GM23338 (cell line): ENCODE data around the gene TASL. TPM values are rescaled to one million over a fixed set of nuclear protein-coding genes. Genes with fewer than 3 reads are reported as not detected.

Experiments
- ATAC-seq: fragments of 200-7000 bp; cut with Tn5 transposase; 3 replicates; pipeline ENCODE4 v1.9.1; 2020
- DNase-seq: peaks from one replicate; pipeline ENCODE4 v3.0.0-alpha.2; 2015; ENCODE audit warnings: low spot score
- H2AFZ ChIP-seq: fragments of 200-600 bp; sonication (generic); 2 replicates; pipeline ENCODE4 v1.8.0; 2016; ENCODE audit warnings: antibody characterized with exemption, mild to moderate bottlenecking, moderate library complexity
- H3F3A ChIP-seq: fragments of 200-600 bp; sonication (generic); replicated peaks from 2 replicates; pipeline ENCODE4 v1.8.0; 2017; ENCODE audit warnings: antibody characterized with exemption, mixed run types, low read depth
- H3K27ac ChIP-seq: fragments of 200-600 bp; sonication (generic); 2 replicates; pipeline ENCODE4 v1.6.1; 2016; ENCODE audit warnings: low read depth
- H3K27me3 ChIP-seq: fragments of 200-600 bp; sonication (generic); 2 replicates; pipeline ENCODE4 v1.8.0; 2016; ENCODE audit warnings: mild to moderate bottlenecking, mixed run types, moderate library complexity; ENCODE audit not compliant: insufficient read depth
- H3K36me3 ChIP-seq: fragments of 200-600 bp; sonication (generic); 2 replicates; pipeline ENCODE4 v1.8.0; 2016; ENCODE audit warnings: mild to moderate bottlenecking; ENCODE audit not compliant: insufficient read depth
- H3K4me1 ChIP-seq: fragments of 200-600 bp; sonication (generic); 2 replicates; pipeline ENCODE4 v1.8.0; 2016; ENCODE audit warnings: mild to moderate bottlenecking, moderate library complexity; ENCODE audit not compliant: insufficient read depth
- H3K4me2 ChIP-seq: fragments of 200-600 bp; sonication (generic); 2 replicates; pipeline ENCODE4 v1.7.1; 2017; ENCODE audit warnings: mixed run types
- H3K4me3 ChIP-seq: fragments of 200-600 bp; sonication (generic); 2 replicates; pipeline ENCODE4 v1.6.1; 2016; ENCODE audit warnings: mixed run types
- H3K79me2 ChIP-seq: fragments of 200-600 bp; sonication (generic); replicated peaks from 2 replicates; pipeline ENCODE4 v1.8.0; 2017; ENCODE audit warnings: mild to moderate bottlenecking; ENCODE audit not compliant: insufficient read depth
- H3K9me2 ChIP-seq: fragments of 200-600 bp; sonication (generic); 2 replicates; pipeline ENCODE4 v1.8.0; 2017; ENCODE audit not compliant: insufficient read depth
- H4K20me1 ChIP-seq: fragments of 200-600 bp; sonication (generic); replicated peaks from 2 replicates; pipeline ENCODE4 v1.8.0; 2017; ENCODE audit warnings: mild to moderate bottlenecking; ENCODE audit not compliant: insufficient read depth
- H3K27ac Mint-ChIP-seq: 2 replicates; pipeline ENCODE4 v1.8.0; 2020; ENCODE audit warnings: inconsistent platforms, mild to moderate bottlenecking, moderate library complexity, mixed read lengths
- H3K27me3 Mint-ChIP-seq: 3 replicates; pipeline ENCODE4 v1.8.0; 2022; ENCODE audit warnings: low read depth, mild to moderate bottlenecking, moderate library complexity, mixed read lengths, inconsistent platforms; ENCODE audit not compliant: insufficient read depth, poor library complexity
- H3K36me3 Mint-ChIP-seq: 3 replicates; pipeline ENCODE4 v1.8.0; 2021; ENCODE audit warnings: low read depth, mild to moderate bottlenecking, inconsistent platforms, moderate library complexity, mixed read lengths
- H3K4me1 Mint-ChIP-seq: 3 replicates; pipeline ENCODE4 v1.8.0; 2020; ENCODE audit warnings: mild to moderate bottlenecking, inconsistent platforms, mixed read lengths
- H3K4me3 Mint-ChIP-seq: 3 replicates; pipeline ENCODE4 v1.8.0; 2021; ENCODE audit warnings: moderate library complexity, mild to moderate bottlenecking, inconsistent platforms, mixed read lengths
- H3K9me3 Mint-ChIP-seq: 3 replicates; pipeline ENCODE4 v1.8.0; 2020; ENCODE audit warnings: moderate library complexity, mild to moderate bottlenecking, inconsistent platforms, mixed read lengths
- CREB1 ChIP-seq: fragments of 250-450 bp; sonication (Bioruptor Pico); IDR thresholded peaks from 2 replicates; pipeline ENCODE4 v1.5.0; 2020; ENCODE audit warnings: low read depth, mild to moderate bottlenecking, moderate library complexity
- CTCF ChIP-seq, 2 experiments: fragments of 200-600 bp in 1 of 2; sonication (generic) in 1 of 2; conservative IDR thresholded peaks; 2 replicates each; pipeline versions ENCODE4 v1.5.1 to v1.6.1; 2016 to 2017; ENCODE audit warnings: antibody characterized with exemption in 2 of 2, low read depth in 2 of 2, mild to moderate bottlenecking in 2 of 2, moderate library complexity in 1 of 2
- ETS1 ChIP-seq: IDR thresholded peaks from 2 replicates; pipeline ENCODE4 v1.6.1; 2016; ENCODE audit warnings: antibody characterized with exemption
- EZH2 ChIP-seq: fragments of 200-600 bp; sonication (generic); IDR thresholded peaks from one replicate; pipeline ENCODE4 v1.8.0; 2017; ENCODE audit warnings: antibody characterized with exemption, mild to moderate bottlenecking, low read depth; ENCODE audit not compliant: unreplicated experiment
- EZH2phosphoT487 ChIP-seq: fragments of 200-600 bp; sonication (generic); IDR thresholded peaks from one replicate; pipeline ENCODE4 v1.8.1; 2018; ENCODE audit warnings: antibody characterized with exemption; ENCODE audit not compliant: unreplicated experiment
- JUNB ChIP-seq: IDR thresholded peaks from one replicate; pipeline ENCODE4 v1.6.1; 2016; ENCODE audit warnings: antibody characterized with exemption; ENCODE audit not compliant: unreplicated experiment
- NANOG ChIP-seq: IDR thresholded peaks from 2 replicates; pipeline ENCODE4 v1.6.1; 2016; ENCODE audit warnings: antibody characterized with exemption, borderline replicate concordance
- POLR2AphosphoS5 ChIP-seq: IDR thresholded peaks from 2 replicates; pipeline ENCODE4 v1.6.1; 2016; ENCODE audit warnings: antibody characterized with exemption, low read depth
- STAT1 ChIP-seq: IDR thresholded peaks from one replicate; pipeline ENCODE4 v1.6.1; 2016; ENCODE audit warnings: antibody characterized with exemption; ENCODE audit not compliant: unreplicated experiment
- ZNF114 ChIP-seq: fragments of 250-450 bp; sonication (Bioruptor Pico); IDR thresholded peaks from 2 replicates; pipeline ENCODE4 v1.5.0; 2020; ENCODE audit warnings: mild to moderate bottlenecking, moderate library complexity
- ZNF331 ChIP-seq: fragments of 250-450 bp; sonication (Bioruptor Pico); IDR thresholded peaks from 2 replicates; pipeline ENCODE4 v1.5.0; 2020; ENCODE audit warnings: low read depth, mild to moderate bottlenecking, moderate library complexity
- polyA plus RNA-seq: library from polyadenylated mRNA; unstranded; fragments of >200 nt; fragmentation: Nextera tagmentation; extraction: Ambion mirVana; gene quantifications from 2 replicates; pipeline ENCODE4 v1.2.1, GENCODE V29; 2016
- total RNA-seq: library from RNA; depleted of rRNA; stranded (reverse); fragments of >200 nt; shearing (Covaris generic); gene quantifications from 2 replicates; pipeline ENCODE4 v1.2.3, GENCODE V29; 2014
- TF ChIP-seq, protein P1 (sequence below): fragments of 250-450 bp; sonication (Bioruptor Pico); IDR thresholded peaks from 2 replicates; pipeline ENCODE4 v1.5.0; 2020; ENCODE audit warnings: mild to moderate bottlenecking, moderate library complexity
- TF ChIP-seq, protein P2 (sequence below): IDR thresholded peaks from one replicate; pipeline ENCODE4 v1.6.1; 2018; ENCODE audit warnings: antibody characterized with exemption; ENCODE audit not compliant: unreplicated experiment

TASL gene
- total and polyA plus RNA-seq, 2 experiments from 2014 or later, result not detected

GRCh38 chrX:30626402-30626801 is 48.8 kb upstream of the TASL start:
- no peaks in the 10 kb centered on the region for H3K4me1 Mint-ChIP-seq
- Histone ChIP-seq H2AFZ (no peak overlapping the region), H3K36me3 (no peaks in the 10 kb centered on the region), H3K4me1 (no peaks in the 10 kb centered on the region), H3F3A (no peaks in the 10 kb centered on the region), H3K27me3 (no peaks in the 10 kb centered on the region), H3K79me2 (no peaks in the 10 kb centered on the region), H3K4me2 (no peak overlapping the region), H4K20me1 (no peaks in the 10 kb centered on the region), H3K27ac (no peak overlapping the region), H3K9me2 (no peaks in the 10 kb centered on the region), H3K4me3 (no peak overlapping the region)
- H3K36me3 Mint-ChIP-seq, result peaks cover under 1% of the 10 kb centered on the region; the same call in 2 of the 3 replicates
- no peak overlapping the region for H3K4me3 Mint-ChIP-seq
- H3K27ac Mint-ChIP-seq, result no peak overlapping the region
- TF ChIP-seq CTCF (conservative IDR thresholded peaks at IDR 0.05; ENCODE audit: low read depth in 2 of 2), result no peak
- TF ChIP-seq, protein P1, sequence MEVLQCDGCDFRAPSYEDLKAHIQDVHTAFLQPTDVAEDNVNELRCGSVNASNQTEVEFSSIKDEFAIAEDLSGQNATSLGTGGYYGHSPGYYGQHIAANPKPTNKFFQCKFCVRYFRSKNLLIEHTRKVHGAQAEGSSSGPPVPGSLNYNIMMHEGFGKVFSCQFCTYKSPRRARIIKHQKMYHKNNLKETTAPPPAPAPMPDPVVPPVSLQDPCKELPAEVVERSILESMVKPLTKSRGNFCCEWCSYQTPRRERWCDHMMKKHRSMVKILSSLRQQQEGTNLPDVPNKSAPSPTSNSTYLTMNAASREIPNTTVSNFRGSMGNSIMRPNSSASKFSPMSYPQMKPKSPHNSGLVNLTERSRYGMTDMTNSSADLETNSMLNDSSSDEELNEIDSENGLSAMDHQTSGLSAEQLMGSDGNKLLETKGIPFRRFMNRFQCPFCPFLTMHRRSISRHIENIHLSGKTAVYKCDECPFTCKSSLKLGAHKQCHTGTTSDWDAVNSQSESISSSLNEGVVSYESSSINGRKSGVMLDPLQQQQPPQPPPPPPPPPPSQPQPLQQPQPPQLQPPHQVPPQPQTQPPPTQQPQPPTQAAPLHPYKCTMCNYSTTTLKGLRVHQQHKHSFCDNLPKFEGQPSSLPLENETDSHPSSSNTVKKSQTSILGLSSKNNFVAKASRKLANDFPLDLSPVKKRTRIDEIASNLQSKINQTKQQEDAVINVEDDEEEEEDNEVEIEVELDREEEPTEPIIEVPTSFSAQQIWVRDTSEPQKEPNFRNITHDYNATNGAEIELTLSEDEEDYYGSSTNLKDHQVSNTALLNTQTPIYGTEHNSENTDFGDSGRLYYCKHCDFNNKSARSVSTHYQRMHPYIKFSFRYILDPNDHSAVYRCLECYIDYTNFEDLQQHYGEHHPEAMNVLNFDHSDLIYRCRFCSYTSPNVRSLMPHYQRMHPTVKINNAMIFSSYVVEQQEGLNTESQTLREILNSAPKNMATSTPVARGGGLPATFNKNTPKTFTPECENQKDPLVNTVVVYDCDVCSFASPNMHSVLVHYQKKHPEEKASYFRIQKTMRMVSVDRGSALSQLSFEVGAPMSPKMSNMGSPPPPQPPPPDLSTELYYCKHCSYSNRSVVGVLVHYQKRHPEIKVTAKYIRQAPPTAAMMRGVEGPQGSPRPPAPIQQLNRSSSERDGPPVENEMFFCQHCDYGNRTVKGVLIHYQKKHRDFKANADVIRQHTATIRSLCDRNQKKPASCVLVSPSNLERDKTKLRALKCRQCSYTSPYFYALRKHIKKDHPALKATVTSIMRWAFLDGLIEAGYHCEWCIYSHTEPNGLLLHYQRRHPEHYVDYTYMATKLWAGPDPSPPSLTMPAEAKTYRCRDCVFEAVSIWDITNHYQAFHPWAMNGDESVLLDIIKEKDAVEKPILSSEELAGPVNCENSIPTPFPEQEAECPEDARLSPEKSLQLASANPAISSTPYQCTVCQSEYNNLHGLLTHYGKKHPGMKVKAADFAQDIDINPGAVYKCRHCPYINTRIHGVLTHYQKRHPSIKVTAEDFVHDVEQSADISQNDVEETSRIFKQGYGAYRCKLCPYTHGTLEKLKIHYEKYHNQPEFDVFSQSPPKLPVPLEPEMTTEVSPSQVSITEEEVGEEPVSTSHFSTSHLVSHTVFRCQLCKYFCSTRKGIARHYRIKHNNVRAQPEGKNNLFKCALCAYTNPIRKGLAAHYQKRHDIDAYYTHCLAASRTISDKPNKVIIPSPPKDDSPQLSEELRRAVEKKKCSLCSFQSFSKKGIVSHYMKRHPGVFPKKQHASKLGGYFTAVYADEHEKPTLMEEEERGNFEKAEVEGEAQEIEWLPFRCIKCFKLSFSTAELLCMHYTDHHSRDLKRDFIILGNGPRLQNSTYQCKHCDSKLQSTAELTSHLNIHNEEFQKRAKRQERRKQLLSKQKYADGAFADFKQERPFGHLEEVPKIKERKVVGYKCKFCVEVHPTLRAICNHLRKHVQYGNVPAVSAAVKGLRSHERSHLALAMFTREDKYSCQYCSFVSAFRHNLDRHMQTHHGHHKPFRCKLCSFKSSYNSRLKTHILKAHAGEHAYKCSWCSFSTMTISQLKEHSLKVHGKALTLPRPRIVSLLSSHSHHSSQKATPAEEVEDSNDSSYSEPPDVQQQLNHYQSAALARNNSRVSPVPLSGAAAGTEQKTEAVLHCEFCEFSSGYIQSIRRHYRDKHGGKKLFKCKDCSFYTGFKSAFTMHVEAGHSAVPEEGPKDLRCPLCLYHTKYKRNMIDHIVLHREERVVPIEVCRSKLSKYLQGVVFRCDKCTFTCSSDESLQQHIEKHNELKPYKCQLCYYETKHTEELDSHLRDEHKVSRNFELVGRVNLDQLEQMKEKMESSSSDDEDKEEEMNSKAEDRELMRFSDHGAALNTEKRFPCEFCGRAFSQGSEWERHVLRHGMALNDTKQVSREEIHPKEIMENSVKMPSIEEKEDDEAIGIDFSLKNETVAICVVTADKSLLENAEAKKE (CRISPR knock-in tag), result no peak
- TF ChIP-seq ZNF331 (CRISPR knock-in tag), result no peak
- TF ChIP-seq, protein P2, sequence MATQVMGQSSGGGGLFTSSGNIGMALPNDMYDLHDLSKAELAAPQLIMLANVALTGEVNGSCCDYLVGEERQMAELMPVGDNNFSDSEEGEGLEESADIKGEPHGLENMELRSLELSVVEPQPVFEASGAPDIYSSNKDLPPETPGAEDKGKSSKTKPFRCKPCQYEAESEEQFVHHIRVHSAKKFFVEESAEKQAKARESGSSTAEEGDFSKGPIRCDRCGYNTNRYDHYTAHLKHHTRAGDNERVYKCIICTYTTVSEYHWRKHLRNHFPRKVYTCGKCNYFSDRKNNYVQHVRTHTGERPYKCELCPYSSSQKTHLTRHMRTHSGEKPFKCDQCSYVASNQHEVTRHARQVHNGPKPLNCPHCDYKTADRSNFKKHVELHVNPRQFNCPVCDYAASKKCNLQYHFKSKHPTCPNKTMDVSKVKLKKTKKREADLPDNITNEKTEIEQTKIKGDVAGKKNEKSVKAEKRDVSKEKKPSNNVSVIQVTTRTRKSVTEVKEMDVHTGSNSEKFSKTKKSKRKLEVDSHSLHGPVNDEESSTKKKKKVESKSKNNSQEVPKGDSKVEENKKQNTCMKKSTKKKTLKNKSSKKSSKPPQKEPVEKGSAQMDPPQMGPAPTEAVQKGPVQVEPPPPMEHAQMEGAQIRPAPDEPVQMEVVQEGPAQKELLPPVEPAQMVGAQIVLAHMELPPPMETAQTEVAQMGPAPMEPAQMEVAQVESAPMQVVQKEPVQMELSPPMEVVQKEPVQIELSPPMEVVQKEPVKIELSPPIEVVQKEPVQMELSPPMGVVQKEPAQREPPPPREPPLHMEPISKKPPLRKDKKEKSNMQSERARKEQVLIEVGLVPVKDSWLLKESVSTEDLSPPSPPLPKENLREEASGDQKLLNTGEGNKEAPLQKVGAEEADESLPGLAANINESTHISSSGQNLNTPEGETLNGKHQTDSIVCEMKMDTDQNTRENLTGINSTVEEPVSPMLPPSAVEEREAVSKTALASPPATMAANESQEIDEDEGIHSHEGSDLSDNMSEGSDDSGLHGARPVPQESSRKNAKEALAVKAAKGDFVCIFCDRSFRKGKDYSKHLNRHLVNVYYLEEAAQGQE, result no peak
- TF ChIP-seq POLR2AphosphoS5, result no peak
- TF ChIP-seq ETS1, result no peak
- TF ChIP-seq STAT1, result no peak
- TF ChIP-seq EZH2, result no peak
- TF ChIP-seq NANOG, result no peak
- TF ChIP-seq CREB1 (CRISPR knock-in tag), result no peak
- TF ChIP-seq JUNB, result no peak
- TF ChIP-seq ZNF114 (CRISPR knock-in tag), result no peak
- no peak for TF ChIP-seq EZH2phosphoT487
- H3K27me3 Mint-ChIP-seq, result no peaks in the 10 kb centered on the region
- DNase-seq (no peak), ATAC-seq (no peak)
- H3K9me3 Mint-ChIP-seq, result peaks cover 4% of the 10 kb centered on the region; the same call in 1 of the 3 replicates
